MCF 10A (cell line): ENCODE measurements around the gene TSC22D1. TPM values are rescaled to one million over a fixed set of nuclear protein-coding genes. Genes with fewer than 3 reads are reported as not detected.

Experiments
- BruUV-seq: library from RNA; stranded (reverse); fragments of 400-500 nt; replicated peaks from 2 replicates; lab custom pipeline; 2021; lab: Mats Ljungman, UMichigan
- CTCF ChIA-PET: fragments of 300-600 bp; sonication (Branson Sonifier 250); formaldehyde crosslinking; extraction: SDS; loops from one replicate; lab custom pipeline; 2021; ENCODE audit warnings: antibody characterized with exemption, inconsistent platforms; lab: Yijun Ruan, JAX
- POLR2A ChIA-PET: fragments of 300-600, 350-650 bp; sonication (Branson Sonifier 250); formaldehyde crosslinking; extraction: SDS; loops from one replicate; lab custom pipeline; 2020; ENCODE audit warnings: antibody characterized with exemption, inconsistent platforms; lab: Yijun Ruan, JAX
- DNase-seq: peaks from one replicate; pipeline ENCODE4 v3.0.0-alpha.2; 2018; ENCODE audit not compliant: unreplicated experiment
- H3K27ac Mint-ChIP-seq: one replicate; pipeline ENCODE4 v1.8.0; 2022; ENCODE audit warnings: mild to moderate bottlenecking, low read depth, mixed read lengths; ENCODE audit not compliant: unreplicated experiment
- H3K27me3 Mint-ChIP-seq: one replicate; pipeline ENCODE4 v1.8.0; 2022; ENCODE audit warnings: mixed read lengths; ENCODE audit not compliant: insufficient read depth, unreplicated experiment
- H3K36me3 Mint-ChIP-seq: one replicate; pipeline ENCODE4 v1.8.0; 2022; ENCODE audit warnings: mild to moderate bottlenecking, moderate library complexity, mixed read lengths; ENCODE audit not compliant: insufficient read depth, unreplicated experiment
- H3K4me1 Mint-ChIP-seq: one replicate; pipeline ENCODE4 v1.8.0; 2022; ENCODE audit warnings: mixed read lengths; ENCODE audit not compliant: insufficient read depth, unreplicated experiment
- H3K4me3 Mint-ChIP-seq: one replicate; pipeline ENCODE4 v1.8.0; 2022; ENCODE audit warnings: mild to moderate bottlenecking, moderate library complexity, mixed read lengths; ENCODE audit not compliant: unreplicated experiment
- H3K9me3 Mint-ChIP-seq: one replicate; pipeline ENCODE4 v1.8.0; 2022; ENCODE audit warnings: mixed read lengths; ENCODE audit not compliant: unreplicated experiment
- CTCF ChIP-seq: fragments of 200-600 bp; IDR thresholded peaks from one replicate; pipeline ENCODE4 v1.8.0; 2022; ENCODE audit warnings: antibody characterized with exemption, mild to moderate bottlenecking; ENCODE audit not compliant: unreplicated experiment
- intact Hi-C: fragments of 100-400 bp; cut with micrococcal nuclease; formaldehyde crosslinking; loops from 2 replicates; pipeline ENCODE4 v1.14.1; 2022
- total RNA-seq: library from RNA; stranded (reverse); gene quantifications from 2 replicates; pipeline ENCODE4 v1.2.3, GENCODE V29; 2022

TSC22D1 gene
- total RNA-seq, 1 experiment from 2014 or later: 153 TPM

GRCh38 chr13:44508562-44509077, 67.5 kb downstream of the TSC22D1 start:
- H3K36me3 Mint-ChIP-seq: peaks cover 14% of the 10 kb centered on the region
- no peak overlapping the region for H3K27ac Mint-ChIP-seq
- no peaks in the 10 kb centered on the region for H3K9me3 Mint-ChIP-seq
- POLR2A ChIA-PET: interaction anchor here (0.5 kb wide), 1 partner anchor 433 kb away, joined by 4 read pairs; no protein-coding TSS in a partner anchor
- BruUV-seq: no TSS peak
- H3K4me1 Mint-ChIP-seq: no peaks in the 10 kb centered on the region
- DNase-seq: no peak
- no peak overlapping the region for H3K4me3 Mint-ChIP-seq
- CTCF ChIA-PET: interaction anchor here (0.7 kb wide), 1 partner anchor 13 kb away, joined by 3 read pairs; no protein-coding TSS in a partner anchor
- no peak for TF ChIP-seq CTCF
- no peaks in the 10 kb centered on the region for H3K27me3 Mint-ChIP-seq
- intact Hi-C loops: no loop called here

DNA sequence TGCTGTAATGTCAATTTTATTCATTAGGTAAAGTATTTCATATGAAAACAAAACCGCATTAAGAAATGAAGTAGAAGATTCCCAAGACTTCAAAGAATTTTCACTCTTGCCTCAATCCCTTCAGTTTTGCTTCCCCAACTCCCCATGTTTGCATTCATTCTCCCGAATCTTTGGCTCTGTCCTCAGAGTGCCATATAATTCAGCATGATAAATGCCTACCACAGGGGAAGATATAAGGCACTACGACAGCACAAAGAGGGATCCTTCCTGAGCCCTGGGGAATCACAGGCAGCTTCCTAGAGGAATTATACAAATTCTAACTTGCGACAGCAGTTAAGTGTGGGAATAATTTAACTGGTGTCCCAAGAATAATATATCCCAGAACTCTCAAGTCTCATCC, 68.5 kb downstream of the TSC22D1 start:
- Mint-ChIP-seq H3K36me3 (peaks cover 14% of the 10 kb centered on the region), H3K4me3 (no peak overlapping the region), H3K4me1 (no peaks in the 10 kb centered on the region), H3K27ac (no peak overlapping the region), H3K9me3 (no peaks in the 10 kb centered on the region), H3K27me3 (no peaks in the 10 kb centered on the region)
- no peak for DNase-seq
- POLR2A ChIA-PET: no interaction called here
- TF ChIP-seq CTCF: no peak
- CTCF ChIA-PET: interaction anchor here (0.6 kb wide), 1 partner anchor 1668 kb away, joined by 5 read pairs; no protein-coding TSS in a partner anchor
- BruUV-seq: no TSS peak
- intact Hi-C loops: no loop called here

DNA sequence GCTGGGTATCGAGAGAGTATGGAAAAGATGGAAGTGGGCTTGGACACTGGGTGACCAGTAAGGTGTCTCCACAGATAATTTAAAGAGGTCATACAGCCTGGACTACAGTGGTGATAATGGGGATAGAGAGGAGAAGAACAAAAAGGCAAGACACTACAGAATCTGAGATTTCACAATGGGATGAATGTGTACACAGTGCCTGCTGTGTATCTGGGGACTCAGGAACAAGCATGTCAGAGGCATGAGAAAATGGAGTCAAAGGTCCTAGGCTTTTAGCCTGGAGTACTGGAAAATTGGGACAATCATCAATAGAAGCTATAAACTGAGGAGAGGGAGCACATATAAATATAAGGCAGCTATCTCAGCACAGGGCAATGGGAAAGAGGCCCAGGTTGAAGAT, 69.4 kb downstream of the TSC22D1 start:
- no peak overlapping the region for H3K4me3 Mint-ChIP-seq
- H3K36me3 Mint-ChIP-seq: peaks cover 13% of the 10 kb centered on the region
- H3K4me1 Mint-ChIP-seq: no peaks in the 10 kb centered on the region
- CTCF ChIA-PET: interaction anchor here (1.0 kb wide), 1 partner anchor 69 kb away, joined by 5 read pairs; no protein-coding TSS in a partner anchor
- H3K27me3 Mint-ChIP-seq: no peaks in the 10 kb centered on the region
- no peak overlapping the region for H3K27ac Mint-ChIP-seq
- no peak for TF ChIP-seq CTCF
- no peak for DNase-seq
- intact Hi-C loops: no loop called here
- no TSS peak for BruUV-seq
- POLR2A ChIA-PET: interaction anchor here (1.6 kb wide), 1 partner anchor 41 kb away, joined by 5 read pairs; no protein-coding TSS in a partner anchor
- H3K9me3 Mint-ChIP-seq: no peaks in the 10 kb centered on the region

- intact Hi-C loops: no loop called here
- Mint-ChIP-seq H3K27me3 (no peaks in the 10 kb centered on the region), H3K36me3 (peaks cover 11% of the 10 kb centered on the region), H3K4me1 (no peaks in the 10 kb centered on the region), H3K9me3 (no peaks in the 10 kb centered on the region), H3K27ac (no peak overlapping the region), H3K4me3 (no peak overlapping the region)
- ChIA-PET POLR2A (interaction anchor here (0.6 to 1.6 kb wide), 2 partner anchors 41 to 43 kb away, joined by 3 to 5 read pairs; no protein-coding TSS in a partner anchor), CTCF (interaction anchor here (1.0 kb wide), 1 partner anchor 69 kb away, joined by 5 read pairs; no protein-coding TSS in a partner anchor)
- TF ChIP-seq CTCF: no peak
- no peak for DNase-seq
- no TSS peak for BruUV-seq
Observed at GRCh38 chr13:44506251-44506650, 69.9 kb downstream of the TSC22D1 start.
